ENCODE results near the gene THSD4. TPM values are rescaled to one million over a fixed set of nuclear protein-coding genes. Genes with fewer than 3 reads are reported as not detected.

Gene THSD4
- total RNA-seq, 2 experiments from 2014 or later: not detected

GRCh38 chr15:71118345-71118744 lies 3.1 kb downstream of the THSD4 start:
- H2AFZ ChIP-seq (ENCODE audit: low read length): no peak overlapping the region
- TF ChIP-seq EZH2phosphoT487 (IDR thresholded peaks at IDR 0.05; ENCODE audit: borderline replicate concordance, low read depth, low read length) (no peak), CTCF (conservative IDR thresholded peaks at IDR 0.05; ENCODE audit: low read length) (no peak)
- no peaks in the 10 kb centered on the region for H3K4me1 ChIP-seq (ENCODE audit: insufficient read depth, low read length, poor library complexity, severe bottlenecking)
- no peak overlapping the region for H3K4me2 ChIP-seq (ENCODE audit: low read length)
- no peaks in the 10 kb centered on the region for H3K79me2 ChIP-seq (ENCODE audit: insufficient read depth, low read depth, low read length)
- ChIA-PET CTCF (ENCODE audit: unreplicated experiment) (no interaction called here), POLR2A (no interaction called here)
- DNase-seq (ENCODE audit: low spot score): no peak
- no peaks in the 10 kb centered on the region for H3K9me3 ChIP-seq (ENCODE audit: low read length)
- H3K9me2 ChIP-seq (ENCODE audit: insufficient read depth, low read length): no peaks in the 10 kb centered on the region
- no peak overlapping the region for H3K4me3 ChIP-seq (ENCODE audit: low read depth, low read length, poor library complexity, severe bottlenecking)
- H3K27ac ChIP-seq (ENCODE audit: low read depth, low read length, poor library complexity, severe bottlenecking): no peak overlapping the region
- H4K20me1 ChIP-seq (ENCODE audit: insufficient read depth, low read length): no peaks in the 10 kb centered on the region
- H3K36me3 ChIP-seq (ENCODE audit: insufficient read depth, low read length): no peaks in the 10 kb centered on the region
- intact Hi-C loops (cut with micrococcal nuclease; ENCODE audit: unreplicated experiment): no loop called here
- no TSS peak for BruUV-seq (replicated peaks)

DNA sequence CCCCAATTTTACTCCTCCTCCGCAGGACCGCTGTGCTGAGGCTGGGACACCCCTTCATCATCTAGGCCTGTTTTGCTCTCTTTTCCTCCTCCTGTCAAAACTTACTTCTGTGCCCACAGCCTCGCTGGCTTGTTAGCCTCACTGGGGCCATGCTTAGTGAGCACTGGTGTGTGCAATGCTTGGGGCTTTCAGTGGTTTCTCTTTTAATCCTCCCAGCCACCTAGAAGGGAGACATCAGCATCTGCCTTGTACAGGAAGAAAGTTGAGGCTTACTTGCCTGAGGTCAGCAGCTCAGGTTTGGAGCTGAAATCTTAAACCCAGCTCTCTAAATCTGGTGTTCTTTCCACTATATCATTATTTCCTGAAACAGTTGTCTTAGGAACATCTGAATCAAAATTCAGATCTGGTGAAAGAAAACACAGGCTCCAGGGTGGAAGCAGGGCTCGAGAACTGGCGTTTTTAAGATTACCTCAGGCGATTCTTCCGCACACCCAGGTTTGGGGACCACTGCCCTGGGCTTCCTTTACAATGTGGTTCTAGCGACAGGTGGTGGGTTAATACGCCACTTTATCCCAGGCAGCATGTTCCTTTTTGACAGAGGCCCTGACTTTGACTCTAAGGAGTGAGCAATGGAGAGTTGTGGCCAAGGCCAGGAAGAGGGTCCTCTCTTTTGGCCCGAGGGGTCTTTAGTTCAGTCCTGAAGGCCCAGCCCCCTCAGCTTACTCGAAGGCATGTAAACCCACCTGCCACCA lies 3.8 kb downstream of the THSD4 start:
- ChIA-PET POLR2A (interaction anchor here (0.5 kb wide), 1 partner anchor 367 kb away, joined by 3 read pairs; no protein-coding TSS in a partner anchor), CTCF (ENCODE audit: unreplicated experiment) (no interaction called here)
- DNase-seq (ENCODE audit: low spot score): no peak
- no peaks in the 10 kb centered on the region for H4K20me1 ChIP-seq (ENCODE audit: insufficient read depth, low read length)
- TF ChIP-seq CTCF (conservative IDR thresholded peaks at IDR 0.05; ENCODE audit: low read length) (no peak), EZH2phosphoT487 (IDR thresholded peaks at IDR 0.05; ENCODE audit: borderline replicate concordance, low read depth, low read length) (no peak)
- H3K4me2 ChIP-seq (ENCODE audit: low read length): no peak overlapping the region
- H3K9me3 ChIP-seq (ENCODE audit: low read length): no peaks in the 10 kb centered on the region
- no peaks in the 10 kb centered on the region for H3K79me2 ChIP-seq (ENCODE audit: insufficient read depth, low read depth, low read length)
- H3K36me3 ChIP-seq (ENCODE audit: insufficient read depth, low read length): no peaks in the 10 kb centered on the region
- no peak overlapping the region for H3K27ac ChIP-seq (ENCODE audit: low read depth, low read length, poor library complexity, severe bottlenecking)
- intact Hi-C loops (cut with micrococcal nuclease; ENCODE audit: unreplicated experiment): no loop called here
- no peak overlapping the region for H2AFZ ChIP-seq (ENCODE audit: low read length)
- no peaks in the 10 kb centered on the region for H3K9me2 ChIP-seq (ENCODE audit: insufficient read depth, low read length)
- H3K4me1 ChIP-seq (ENCODE audit: insufficient read depth, low read length, poor library complexity, severe bottlenecking): no peaks in the 10 kb centered on the region
- no peak overlapping the region for H3K4me3 ChIP-seq (ENCODE audit: low read depth, low read length, poor library complexity, severe bottlenecking)
- no TSS peak for BruUV-seq (replicated peaks)

DNA sequence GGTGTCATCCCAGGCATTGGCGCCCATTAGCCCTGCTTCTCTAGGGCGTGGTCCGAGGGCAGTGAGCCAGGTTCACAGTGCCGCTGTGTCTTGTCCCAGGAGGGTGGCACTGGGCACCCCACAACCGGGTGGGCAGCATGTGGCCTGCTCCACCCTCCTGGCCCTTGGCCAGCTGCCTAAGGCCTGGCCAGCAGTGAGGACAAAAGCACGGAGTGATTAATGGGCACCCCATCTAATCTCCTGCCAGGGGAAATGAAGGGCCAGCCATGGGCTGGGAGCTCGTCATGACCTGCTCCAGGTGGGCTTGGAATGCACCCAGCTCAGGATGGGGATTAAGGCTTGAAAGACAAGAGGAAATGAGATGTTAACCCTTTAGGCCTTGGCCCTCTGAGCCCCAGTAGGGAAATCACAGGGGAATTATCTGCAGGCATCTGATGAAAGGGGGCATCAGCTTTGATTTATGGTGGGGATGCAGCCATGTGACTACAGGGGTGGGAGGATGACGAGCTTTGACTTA lies 5.2 kb downstream of the THSD4 start:
- no peaks in the 10 kb centered on the region for H3K79me2 ChIP-seq (ENCODE audit: insufficient read depth, low read depth, low read length)
- H3K4me2 ChIP-seq (ENCODE audit: low read length): no peak overlapping the region
- H3K9me2 ChIP-seq (ENCODE audit: insufficient read depth, low read length): no peaks in the 10 kb centered on the region
- H2AFZ ChIP-seq (ENCODE audit: low read length): no peak overlapping the region
- CTCF ChIA-PET (ENCODE audit: unreplicated experiment): no interaction called here
- intact Hi-C loops (cut with micrococcal nuclease; ENCODE audit: unreplicated experiment): no loop called here
- TF ChIP-seq EZH2phosphoT487 (IDR thresholded peaks at IDR 0.05; ENCODE audit: borderline replicate concordance, low read depth, low read length) (no peak), CTCF (conservative IDR thresholded peaks at IDR 0.05; ENCODE audit: low read length) (no peak)
- H3K36me3 ChIP-seq (ENCODE audit: insufficient read depth, low read length): no peaks in the 10 kb centered on the region
- no TSS peak for BruUV-seq (replicated peaks)
- H3K4me3 ChIP-seq (ENCODE audit: low read depth, low read length, poor library complexity, severe bottlenecking): no peak overlapping the region
- H4K20me1 ChIP-seq (ENCODE audit: insufficient read depth, low read length): no peaks in the 10 kb centered on the region
- no peak for DNase-seq (ENCODE audit: low spot score)
- no peaks in the 10 kb centered on the region for H3K4me1 ChIP-seq (ENCODE audit: insufficient read depth, low read length, poor library complexity, severe bottlenecking)
- POLR2A ChIA-PET: no interaction called here
- no peak overlapping the region for H3K27ac ChIP-seq (ENCODE audit: low read depth, low read length, poor library complexity, severe bottlenecking)
- H3K9me3 ChIP-seq (ENCODE audit: low read length): no peaks in the 10 kb centered on the region
